HepG2 (cell line): ENCODE measurements around the gene TBX6. TPM values are rescaled to one million over a fixed set of nuclear protein-coding genes. Genes with fewer than 3 reads are reported as not detected.

ENCODE experiments used
- ARID2 ChIP-seq: sonication (generic); formaldehyde crosslinking; IDR thresholded peaks from 2 replicates; pipeline ENCODE4 v1.8.1; 2022; ENCODE audit warnings: mild to moderate bottlenecking, missing genetic modification reagents, borderline replicate concordance
- DPF2 ChIP-seq: sonication (generic); formaldehyde crosslinking; IDR thresholded peaks from 2 replicates; pipeline ENCODE4 v1.4.0; 2020; ENCODE audit warnings: mild to moderate bottlenecking, low read depth, missing genetic modification reagents, borderline replicate concordance
- FIP1L1 ChIP-seq: fragments of 200-400 bp; formaldehyde crosslinking; IDR thresholded peaks from 2 replicates; pipeline ENCODE4 v1.6.1; 2018; ENCODE audit warnings: low read depth, mild to moderate bottlenecking, low read length, moderate library complexity, borderline replicate concordance; ENCODE audit not compliant: insufficient read depth
- GABPB1 ChIP-seq: IDR thresholded peaks from 2 replicates; pipeline ENCODE4 v1.6.1; 2016; ENCODE audit warnings: mild to moderate bottlenecking, missing genetic modification reagents, moderate library complexity, missing compliant biosample characterization
- GFI1 ChIP-seq: sonication (generic); formaldehyde crosslinking; IDR thresholded peaks from 2 replicates; pipeline ENCODE4 v1.5.0; 2020; ENCODE audit warnings: missing genetic modification reagents, mild to moderate bottlenecking, borderline replicate concordance
- HDAC2 ChIP-seq: sonication (generic); formaldehyde crosslinking; IDR thresholded peaks from 2 replicates; pipeline ENCODE4 v1.4.0; 2020; ENCODE audit warnings: missing genetic modification reagents
- HOXA3 ChIP-seq: sonication (generic); formaldehyde crosslinking; IDR thresholded peaks from 2 replicates; pipeline ENCODE4 v1.5.0; 2020; ENCODE audit warnings: missing genetic modification reagents
- HOXA5 ChIP-seq: sonication (generic); formaldehyde crosslinking; IDR thresholded peaks from 2 replicates; pipeline ENCODE4 v1.4.0; 2020; ENCODE audit warnings: missing genetic modification reagents
- NR2F1 ChIP-seq, 2 experiments: fragments of 450-650 bp in 1 of 2; formaldehyde crosslinking in 1 of 2; IDR thresholded peaks; 2 replicates each; pipeline versions ENCODE4 v1.5.0 to v1.6.1; 2016 to 2020; ENCODE audit warnings: mild to moderate bottlenecking in 1 of 2, missing compliant biosample characterization in 1 of 2, missing genetic modification reagents in 1 of 2, moderate library complexity in 1 of 2
- PAF1 ChIP-seq: IDR thresholded peaks from 2 replicates; pipeline ENCODE4 v1.6.1; 2016; ENCODE audit warnings: missing genetic modification reagents, missing compliant biosample characterization
- RBM39 ChIP-seq: fragments of 200-400 bp; formaldehyde crosslinking; IDR thresholded peaks from one replicate; pipeline ENCODE4 v1.6.1; 2018; ENCODE audit warnings: antibody characterized with exemption, mild to moderate bottlenecking, low read depth, low read length; ENCODE audit not compliant: poor library complexity, severe bottlenecking
- RFXAP ChIP-seq: sonication (generic); formaldehyde crosslinking; IDR thresholded peaks from 2 replicates; pipeline ENCODE4 v1.4.0; 2020; ENCODE audit warnings: missing genetic modification reagents, borderline replicate concordance
- SP5 ChIP-seq: IDR thresholded peaks from 2 replicates; pipeline ENCODE4 v1.6.1; 2016; ENCODE audit warnings: low read depth, borderline replicate concordance
- THAP11 ChIP-seq: IDR thresholded peaks from 2 replicates; pipeline ENCODE4 v1.6.1; 2016; ENCODE audit warnings: missing biosample characterization, missing genetic modification reagents
- TRIM24 ChIP-seq: sonication (generic); formaldehyde crosslinking; IDR thresholded peaks from 2 replicates; pipeline ENCODE4 v1.8.0; 2022; ENCODE audit warnings: mild to moderate bottlenecking, missing genetic modification reagents
- ZBTB42 ChIP-seq: sonication (generic); formaldehyde crosslinking; IDR thresholded peaks from 2 replicates; pipeline ENCODE4 v1.5.0; 2020; ENCODE audit warnings: mild to moderate bottlenecking, missing genetic modification reagents
- ZIK1 ChIP-seq: sonication (generic); formaldehyde crosslinking; IDR thresholded peaks from 2 replicates; pipeline ENCODE4 v1.5.0; 2020; ENCODE audit warnings: mild to moderate bottlenecking, low read depth, missing genetic modification reagents, borderline replicate concordance
- ZNF160 ChIP-seq: sonication (generic); formaldehyde crosslinking; IDR thresholded peaks from 2 replicates; pipeline ENCODE4 v1.8.0; 2022; ENCODE audit warnings: mild to moderate bottlenecking, inconsistent platforms, missing genetic modification reagents
- ZNF253 ChIP-seq: sonication (generic); formaldehyde crosslinking; IDR thresholded peaks from 2 replicates; pipeline ENCODE4 v1.8.0; 2022; ENCODE audit warnings: mild to moderate bottlenecking, missing genetic modification reagents, borderline replicate concordance
- ZNF382 ChIP-seq: sonication (generic); formaldehyde crosslinking; IDR thresholded peaks from 2 replicates; pipeline ENCODE4 v1.5.0; 2020; ENCODE audit warnings: missing genetic modification reagents, mild to moderate bottlenecking, borderline replicate concordance
- ZNF7 ChIP-seq: IDR thresholded peaks from 2 replicates; pipeline ENCODE4 v1.6.1; 2016; ENCODE audit warnings: missing biosample characterization, missing genetic modification reagents
- ZNF713 ChIP-seq: sonication (generic); formaldehyde crosslinking; IDR thresholded peaks from 2 replicates; pipeline ENCODE4 v1.4.0; 2020; ENCODE audit warnings: mild to moderate bottlenecking, missing genetic modification reagents
- ZNF773 ChIP-seq: sonication (generic); formaldehyde crosslinking; IDR thresholded peaks from 2 replicates; pipeline ENCODE4 v1.4.0; 2020; ENCODE audit warnings: missing genetic modification reagents, borderline replicate concordance
- ZNF841 ChIP-seq: sonication (generic); formaldehyde crosslinking; IDR thresholded peaks from 2 replicates; pipeline ENCODE4 v1.8.1; 2023; ENCODE audit warnings: missing genetic modification reagents, borderline replicate concordance
- polyA plus RNA-seq, 8 experiments: library from polyadenylated mRNA; depleted of rRNA in 3 of 8; stranded (reverse) in 7 of 8; unstranded in 1 of 8; fragments of >200 nt; fragmentation: Illumina TruSeq in 4 of 8; extraction: Trizol in 4 of 8; gene quantifications; 2 replicates each; pipeline versions ENCODE4 v1.2.1 to v1.2.3, GENCODE V29; 2011 to 2016; ENCODE audit warnings: low read depth in 4 of 8, missing spikeins in 1 of 8, mixed read lengths in 1 of 8; ENCODE audit not compliant: insufficient read depth in 1 of 8
- total RNA-seq, 5 experiments: library from RNA; depleted of rRNA; stranded (reverse); fragments of >200 nt; fragmentation: Illumina TruSeq; extraction: Trizol; gene quantifications; 2 replicates each; pipeline ENCODE4 v1.2.3, GENCODE V29; 2016; ENCODE audit warnings: low read depth in 1 of 5
- TF ChIP-seq, protein P1 (sequence below): sonication (generic); formaldehyde crosslinking; IDR thresholded peaks from 2 replicates; pipeline ENCODE4 v1.5.0; 2020; ENCODE audit warnings: mild to moderate bottlenecking, missing genetic modification reagents
- TF ChIP-seq, protein P2 (sequence below): sonication (generic); formaldehyde crosslinking; IDR thresholded peaks from 2 replicates; pipeline ENCODE4 v1.8.1; 2023; ENCODE audit warnings: missing genetic modification reagents, mild to moderate bottlenecking, borderline replicate concordance
- TF ChIP-seq, protein P3 (sequence below): sonication (generic); formaldehyde crosslinking; IDR thresholded peaks from 2 replicates; pipeline ENCODE4 v1.4.0; 2020; ENCODE audit warnings: missing genetic modification reagents

TBX6 gene
- total and polyA plus RNA-seq, 2 of the 13 experiments (the other 11 are each of a cell fraction or from before 2014, with no cell fraction given): 0.24 to 0.42 TPM

GRCh38 chr16:30139583-30140481, 48.1 kb upstream of the TBX6 start (continued):
- TF ChIP-seq ZIK1 (CRISPR knock-in tag) (no peak), THAP11 (CRISPR knock-in tag) (peak; percentile 76), ZNF713 (CRISPR knock-in tag) (no peak), ZBTB42 (no peak; the same call in 1 of the 2 replicates), HOXA5 (no peak; the same call in 1 of the 2 replicates), ZNF7 (CRISPR knock-in tag) (no peak), GABPB1 (CRISPR knock-in tag) (peak; percentile 70), DPF2 (CRISPR knock-in tag) (peak; percentile 97), ZNF382 (CRISPR knock-in tag) (no peak), FIP1L1 (no peak), TRIM24 (CRISPR knock-in tag) (peak; percentile 47; the same call in 1 of the 2 replicates), HDAC2 (peak; percentile 97), SP5 (CRISPR knock-in tag) (peak; percentile 78), ZNF160 (no peak), ZNF773 (CRISPR knock-in tag) (no peak), RBM39 (no peak), GFI1 (peak; percentile 24; the same call in 1 of the 2 replicates), RFXAP (peak; percentile 40), ZNF841 (CRISPR knock-in tag) (no peak), ARID2 (CRISPR knock-in tag) (no peak), NR2F1 (CRISPR knock-in tag; IDR thresholded peaks at IDR 0.05) (peak; percentile 57 to 84), PAF1 (no peak), HOXA3 (CRISPR knock-in tag) (peak; percentile 87; the same call in 1 of the 2 replicates), ZNF253 (no peak)
- TF ChIP-seq, protein P1, sequence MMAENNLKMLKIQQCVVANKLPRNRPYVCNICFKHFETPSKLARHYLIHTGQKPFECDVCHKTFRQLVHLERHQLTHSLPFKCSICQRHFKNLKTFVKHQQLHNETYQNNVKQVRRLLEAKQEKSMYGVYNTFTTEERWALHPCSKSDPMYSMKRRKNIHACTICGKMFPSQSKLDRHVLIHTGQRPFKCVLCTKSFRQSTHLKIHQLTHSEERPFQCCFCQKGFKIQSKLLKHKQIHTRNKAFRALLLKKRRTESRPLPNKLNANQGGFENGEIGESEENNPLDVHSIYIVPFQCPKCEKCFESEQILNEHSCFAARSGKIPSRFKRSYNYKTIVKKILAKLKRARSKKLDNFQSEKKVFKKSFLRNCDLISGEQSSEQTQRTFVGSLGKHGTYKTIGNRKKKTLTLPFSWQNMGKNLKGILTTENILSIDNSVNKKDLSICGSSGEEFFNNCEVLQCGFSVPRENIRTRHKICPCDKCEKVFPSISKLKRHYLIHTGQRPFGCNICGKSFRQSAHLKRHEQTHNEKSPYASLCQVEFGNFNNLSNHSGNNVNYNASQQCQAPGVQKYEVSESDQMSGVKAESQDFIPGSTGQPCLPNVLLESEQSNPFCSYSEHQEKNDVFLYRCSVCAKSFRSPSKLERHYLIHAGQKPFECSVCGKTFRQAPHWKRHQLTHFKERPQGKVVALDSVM (CRISPR knock-in tag): peak; percentile 97
- TF ChIP-seq, protein P2, sequence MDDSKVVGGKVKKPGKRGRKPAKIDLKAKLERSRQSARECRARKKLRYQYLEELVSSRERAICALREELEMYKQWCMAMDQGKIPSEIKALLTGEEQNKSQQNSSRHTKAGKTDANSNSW (CRISPR knock-in tag): no peak
- TF ChIP-seq, protein P3, sequence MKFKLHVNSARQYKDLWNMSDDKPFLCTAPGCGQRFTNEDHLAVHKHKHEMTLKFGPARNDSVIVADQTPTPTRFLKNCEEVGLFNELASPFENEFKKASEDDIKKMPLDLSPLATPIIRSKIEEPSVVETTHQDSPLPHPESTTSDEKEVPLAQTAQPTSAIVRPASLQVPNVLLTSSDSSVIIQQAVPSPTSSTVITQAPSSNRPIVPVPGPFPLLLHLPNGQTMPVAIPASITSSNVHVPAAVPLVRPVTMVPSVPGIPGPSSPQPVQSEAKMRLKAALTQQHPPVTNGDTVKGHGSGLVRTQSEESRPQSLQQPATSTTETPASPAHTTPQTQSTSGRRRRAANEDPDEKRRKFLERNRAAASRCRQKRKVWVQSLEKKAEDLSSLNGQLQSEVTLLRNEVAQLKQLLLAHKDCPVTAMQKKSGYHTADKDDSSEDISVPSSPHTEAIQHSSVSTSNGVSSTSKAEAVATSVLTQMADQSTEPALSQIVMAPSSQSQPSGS (CRISPR knock-in tag): peak; percentile 93
